ENCODE measurements around the gene FEZF1. TPM values are rescaled to one million over a fixed set of nuclear protein-coding genes. Genes with fewer than 3 reads are reported as not detected.

The FEZF1 gene
- total and polyA plus RNA-seq, 10 of the 15 experiments (the other 5 are each of a cell fraction or from before 2014, with no cell fraction given) = not detected

GRCh38 chr7:122255454-122255853, 49.1 kb downstream of the FEZF1 start (continued):
- no peak for TF ChIP-seq PRDM15 (CRISPR knock-in tag; IDR thresholded peaks at IDR 0.05)
- TF ChIP-seq ZNF592 (IDR thresholded peaks at IDR 0.05) = no peak
- no peak for TF ChIP-seq TBL1XR1 (IDR thresholded peaks at IDR 0.05; ENCODE audit: low read depth, low read length)
- no peak for TF ChIP-seq SREBF1 (IDR thresholded peaks at IDR 0.05; ENCODE audit: low read length)
- TF ChIP-seq MEF2B (IDR thresholded peaks at IDR 0.05; ENCODE audit: partially characterized antibody, poor library complexity, severe bottlenecking) = no peak

Other genes with a start within 250 kb of the FEZF1 start
- 0.40 and 0.49 TPM in 2 replicates for gene AASS, start 160.5 kb downstream of the FEZF1 start, total RNA-seq (2014; rRNA removed)
- 0.27 and 0.37 TPM in 2 replicates for gene AASS, start 160.5 kb downstream of the FEZF1 start, total RNA-seq (2014; rRNA removed; fragmentation: Illumina TruSeq; extraction: Trizol)
- gene AASS, start 160.5 kb downstream of the FEZF1 start, total RNA-seq (2021) = 0.35 and 0.54 TPM in 2 replicates
- gene AASS, start 160.5 kb downstream of the FEZF1 start, polyA plus RNA-seq (2011; rRNA removed) = 8.0 and 10.4 TPM in 2 replicates
- 0.29 and 0.50 TPM in 2 replicates for gene AASS, start 160.5 kb downstream of the FEZF1 start, polyA plus RNA-seq (2014; fragmentation: Illumina TruSeq; extraction: Trizol)
- gene AASS, start 160.5 kb downstream of the FEZF1 start, polyA plus RNA-seq (2014; fragmentation: Nextera tagmentation; extraction: Ambion mirVana) = under 1 TPM; 0.09 to 0.11 TPM
- gene AASS, start 160.5 kb downstream of the FEZF1 start, polyA plus RNA-seq (2014; rRNA removed) = 0.27 and 0.44 TPM in 2 replicates
- gene AASS, start 160.5 kb downstream of the FEZF1 start, polyA plus RNA-seq (2016; fragmentation: Nextera tagmentation; extraction: Ambion mirVana) = under 1 TPM; 0.37 to 0.62 TPM

All from GM12878 (cell line).